GM23338 (cell line): ENCODE measurements around the gene B3GNT3.

Experiments
- CREB1 ChIP-seq: fragments of 250-450 bp; sonication (Bioruptor Pico); IDR thresholded peaks from 2 replicates; pipeline ENCODE4 v1.5.0; 2020; ENCODE audit warnings: low read depth, mild to moderate bottlenecking, moderate library complexity
- CTCF ChIP-seq, 2 experiments: fragments of 200-600 bp in 1 of 2; sonication (generic) in 1 of 2; conservative IDR thresholded peaks; 2 replicates each; pipeline versions ENCODE4 v1.5.1 to v1.6.1; 2016 to 2017; ENCODE audit warnings: antibody characterized with exemption in 2 of 2, low read depth in 2 of 2, mild to moderate bottlenecking in 2 of 2, moderate library complexity in 1 of 2
- EZH2 ChIP-seq: fragments of 200-600 bp; sonication (generic); IDR thresholded peaks from one replicate; pipeline ENCODE4 v1.8.0; 2017; ENCODE audit warnings: antibody characterized with exemption, mild to moderate bottlenecking, low read depth; ENCODE audit not compliant: unreplicated experiment
- EZH2phosphoT487 ChIP-seq: fragments of 200-600 bp; sonication (generic); IDR thresholded peaks from one replicate; pipeline ENCODE4 v1.8.1; 2018; ENCODE audit warnings: antibody characterized with exemption; ENCODE audit not compliant: unreplicated experiment
- JUNB ChIP-seq: IDR thresholded peaks from one replicate; pipeline ENCODE4 v1.6.1; 2016; ENCODE audit warnings: antibody characterized with exemption; ENCODE audit not compliant: unreplicated experiment
- REST ChIP-seq: IDR thresholded peaks from one replicate; pipeline ENCODE4 v1.6.1; 2018; ENCODE audit warnings: antibody characterized with exemption; ENCODE audit not compliant: unreplicated experiment

- no peak for TF ChIP-seq CTCF (conservative IDR thresholded peaks at IDR 0.05; ENCODE audit: low read depth in 2 of 2)
- TF ChIP-seq EZH2, result no peak
- TF ChIP-seq JUNB, result no peak
- TF ChIP-seq EZH2phosphoT487, result no peak
- no peak for TF ChIP-seq REST
- TF ChIP-seq CREB1, result no peak
Observed at GRCh38 chr19:17843908-17844490, 49.1 kb downstream of the B3GNT3 start.
